Measurements from ENCODE around the gene ALS2.

The ALS2 gene

DNA sequence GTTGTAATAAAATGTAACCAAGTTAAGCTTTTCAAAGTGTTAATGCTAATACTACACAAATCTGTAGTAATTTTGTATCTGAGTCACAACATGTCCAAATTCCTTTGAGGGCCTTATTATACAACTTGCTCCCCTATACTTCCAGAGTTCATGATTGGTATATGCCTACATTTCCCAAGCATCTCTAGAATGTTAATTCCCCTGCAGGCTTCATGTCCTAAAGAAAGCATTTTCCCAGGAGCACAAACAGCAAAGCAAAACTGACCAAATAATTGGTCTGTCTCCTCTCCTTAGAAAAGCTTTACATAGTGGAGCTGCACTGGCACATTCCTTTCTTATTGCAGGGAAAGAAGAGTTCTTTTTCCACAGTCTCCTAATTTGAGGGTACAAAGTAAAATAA is 3.7 kb downstream of the ALS2 start:
- TF ChIP-seq, protein P1, sequence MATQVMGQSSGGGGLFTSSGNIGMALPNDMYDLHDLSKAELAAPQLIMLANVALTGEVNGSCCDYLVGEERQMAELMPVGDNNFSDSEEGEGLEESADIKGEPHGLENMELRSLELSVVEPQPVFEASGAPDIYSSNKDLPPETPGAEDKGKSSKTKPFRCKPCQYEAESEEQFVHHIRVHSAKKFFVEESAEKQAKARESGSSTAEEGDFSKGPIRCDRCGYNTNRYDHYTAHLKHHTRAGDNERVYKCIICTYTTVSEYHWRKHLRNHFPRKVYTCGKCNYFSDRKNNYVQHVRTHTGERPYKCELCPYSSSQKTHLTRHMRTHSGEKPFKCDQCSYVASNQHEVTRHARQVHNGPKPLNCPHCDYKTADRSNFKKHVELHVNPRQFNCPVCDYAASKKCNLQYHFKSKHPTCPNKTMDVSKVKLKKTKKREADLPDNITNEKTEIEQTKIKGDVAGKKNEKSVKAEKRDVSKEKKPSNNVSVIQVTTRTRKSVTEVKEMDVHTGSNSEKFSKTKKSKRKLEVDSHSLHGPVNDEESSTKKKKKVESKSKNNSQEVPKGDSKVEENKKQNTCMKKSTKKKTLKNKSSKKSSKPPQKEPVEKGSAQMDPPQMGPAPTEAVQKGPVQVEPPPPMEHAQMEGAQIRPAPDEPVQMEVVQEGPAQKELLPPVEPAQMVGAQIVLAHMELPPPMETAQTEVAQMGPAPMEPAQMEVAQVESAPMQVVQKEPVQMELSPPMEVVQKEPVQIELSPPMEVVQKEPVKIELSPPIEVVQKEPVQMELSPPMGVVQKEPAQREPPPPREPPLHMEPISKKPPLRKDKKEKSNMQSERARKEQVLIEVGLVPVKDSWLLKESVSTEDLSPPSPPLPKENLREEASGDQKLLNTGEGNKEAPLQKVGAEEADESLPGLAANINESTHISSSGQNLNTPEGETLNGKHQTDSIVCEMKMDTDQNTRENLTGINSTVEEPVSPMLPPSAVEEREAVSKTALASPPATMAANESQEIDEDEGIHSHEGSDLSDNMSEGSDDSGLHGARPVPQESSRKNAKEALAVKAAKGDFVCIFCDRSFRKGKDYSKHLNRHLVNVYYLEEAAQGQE (IDR thresholded peaks at IDR 0.05; ENCODE audit: insufficient replicate concordance, low read depth) = no peak
- TF ChIP-seq CTCF (IDR thresholded peaks at IDR 0.05; ENCODE audit: insufficient read depth, low read length) (no peak), GABPA (IDR thresholded peaks at IDR 0.05; ENCODE audit: low read depth) (no peak), SPI1 (IDR thresholded peaks at IDR 0.05; ENCODE audit: borderline replicate concordance, low read depth) (no peak), POLR2AphosphoS5 (IDR thresholded peaks at IDR 0.05; ENCODE audit: low read depth) (no peak)
- Histone ChIP-seq H3K27ac (replicated peaks) (no peak overlapping the region; the same call in 1 of the 2 replicates), H3K27me3 (ENCODE audit: insufficient read depth, poor library complexity, severe bottlenecking) (no peaks in the 10 kb centered on the region), H3K4me3 (replicated peaks; ENCODE audit: insufficient read depth, low read length) (no peak overlapping the region)
- no peak for DNase-seq (ENCODE audit: low read depth in 1 of 2, low spot score in 1 of 2)

GRCh38 chr2:201775326-201775725 is 5.4 kb downstream of the ALS2 start:
- TF ChIP-seq POLR2AphosphoS5 (IDR thresholded peaks at IDR 0.05; ENCODE audit: low read depth) = 0 out of 2 replicates have a peak, but pooled peaks have one; percentile 18
- no peak for TF ChIP-seq GABPA (IDR thresholded peaks at IDR 0.05; ENCODE audit: low read depth)
- TF ChIP-seq SPI1 (IDR thresholded peaks at IDR 0.05; ENCODE audit: borderline replicate concordance, low read depth) = no peak
- TF ChIP-seq, protein P1 (IDR thresholded peaks at IDR 0.05; ENCODE audit: insufficient replicate concordance, low read depth) = no peak
- no peak for TF ChIP-seq CTCF (IDR thresholded peaks at IDR 0.05; ENCODE audit: insufficient read depth, low read length)
- Histone ChIP-seq H3K4me3 (replicated peaks; ENCODE audit: insufficient read depth, low read length) (no peak overlapping the region), H3K27ac (replicated peaks) (peak overlapping the region; percentile 35; the same call in 1 of the 2 replicates), H3K27me3 (ENCODE audit: insufficient read depth, poor library complexity, severe bottlenecking) (no peaks in the 10 kb centered on the region)
- DNase-seq (ENCODE audit: low read depth in 1 of 2, low spot score in 1 of 2) = no peak

DNA sequence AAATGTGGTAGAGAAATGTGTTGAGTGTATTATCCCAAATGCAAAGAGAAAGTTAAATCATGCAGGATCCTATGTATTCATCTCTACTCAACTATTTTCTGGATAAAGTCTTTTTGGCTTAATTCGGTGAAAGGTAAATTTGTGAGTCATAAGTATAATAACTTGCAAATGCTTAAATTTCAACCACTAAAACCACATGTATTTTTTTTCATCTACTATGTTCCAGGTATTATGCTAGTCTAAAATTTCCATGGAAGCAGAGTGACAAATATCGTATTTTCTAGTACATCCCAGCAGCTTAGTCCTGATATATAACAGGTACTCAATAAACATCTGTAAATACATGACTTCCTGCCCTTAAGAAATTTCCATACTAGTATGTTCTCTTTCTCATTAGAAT is 6.2 kb downstream of the ALS2 start:
- no peak for DNase-seq (ENCODE audit: low read depth in 1 of 2, low spot score in 1 of 2)

More for the DNA sequence above, 6.2 kb downstream of the ALS2 start:
- no peak for TF ChIP-seq POLR2AphosphoS5 (IDR thresholded peaks at IDR 0.05; ENCODE audit: low read depth)
- no peak for TF ChIP-seq GABPA (IDR thresholded peaks at IDR 0.05; ENCODE audit: low read depth)
- TF ChIP-seq, protein P1 (IDR thresholded peaks at IDR 0.05; ENCODE audit: insufficient replicate concordance, low read depth) = no peak
- no peak for TF ChIP-seq CTCF (IDR thresholded peaks at IDR 0.05; ENCODE audit: insufficient read depth, low read length)
- no peak for TF ChIP-seq SPI1 (IDR thresholded peaks at IDR 0.05; ENCODE audit: borderline replicate concordance, low read depth)
- Histone ChIP-seq H3K27ac (replicated peaks) (no peak overlapping the region), H3K27me3 (ENCODE audit: insufficient read depth, poor library complexity, severe bottlenecking) (no peaks in the 10 kb centered on the region), H3K4me3 (replicated peaks; ENCODE audit: insufficient read depth, low read length) (no peak overlapping the region)
